Mucosa of rectum (tissue), 2 donors: Measurements from ENCODE around the gene RPL36A.
A peak's percentile ranks its signal among the peaks of the same experiment; 100 is the strongest.

ENCODE experiments used
- H3K27ac ChIP-seq, 2 donors: one replicate each; pipeline ENCODE4 v1.7.0; 2013; ENCODE audit warnings: inconsistent platforms in 2 of 2, low read depth in 2 of 2, low read length in 2 of 2
- H3K27me3 ChIP-seq, 2 donors: one replicate each; pipeline ENCODE4 v1.7.0; 2013; ENCODE audit warnings: low read length in 2 of 2; ENCODE audit not compliant: control insufficient read depth in 2 of 2, insufficient read depth in 2 of 2
- H3K36me3 ChIP-seq, 2 donors: one replicate each; pipeline ENCODE4 v1.7.0; 2013; ENCODE audit warnings: low read length in 2 of 2; ENCODE audit not compliant: control insufficient read depth in 2 of 2, insufficient read depth in 2 of 2
- H3K4me1 ChIP-seq, 2 donors: one replicate each; pipeline ENCODE4 v1.7.0; 2013; ENCODE audit warnings: low read length in 2 of 2, mild to moderate bottlenecking in 1 of 2; ENCODE audit not compliant: control insufficient read depth in 2 of 2, insufficient read depth in 2 of 2
- H3K4me3 ChIP-seq, 2 donors: one replicate each; pipeline ENCODE4 v1.7.0; 2013; ENCODE audit warnings: low read length in 2 of 2
- H3K9ac ChIP-seq, 2 donors: one replicate each; pipeline ENCODE4 v1.7.0; 2013; ENCODE audit warnings: low read length in 2 of 2, low read depth in 1 of 2, mild to moderate bottlenecking in 1 of 2
- H3K9me3 ChIP-seq, 2 donors: one replicate each; pipeline ENCODE4 v1.7.0; 2013; ENCODE audit warnings: low read length in 2 of 2; ENCODE audit not compliant: control insufficient read depth in 2 of 2
- donor health status: healthy.
- donor health status: Normal muscosa, but diverticular disease.

The RPL36A gene

GRCh38 chrX:101391831-101392230, 1.0 kb downstream of the RPL36A start:
- Histone ChIP-seq H3K27ac (no peak overlapping the region), H3K36me3 (peaks cover 3 to 4% of the 10 kb centered on the region in 2 donors), H3K4me1 (no peaks in the 10 kb centered on the region), H3K9me3 (no peaks in the 10 kb centered on the region), H3K27me3 (no peaks in the 10 kb centered on the region), H3K9ac (peak overlapping the region; percentile 54 to 77), H3K4me3 (peak overlapping the region; percentile 73 to 78)

- Histone ChIP-seq H3K4me3 (no peak overlapping the region), H3K4me1 (no peaks in the 10 kb centered on the region), H3K27ac (no peak overlapping the region), H3K36me3 (peaks cover 3 to 4% of the 10 kb centered on the region in 2 donors), H3K27me3 (no peaks in the 10 kb centered on the region), H3K9me3 (no peaks in the 10 kb centered on the region), H3K9ac (no peak overlapping the region)
These were observed 2.9 kb downstream of the RPL36A start for GRCh38 chrX:101393530-101394305.

- Histone ChIP-seq H3K9ac (no peak overlapping the region), H3K4me3 (no peak overlapping the region), H3K9me3 (no peaks in the 10 kb centered on the region), H3K36me3 (peaks cover 3 to 4% of the 10 kb centered on the region in 2 donors), H3K4me1 (no peaks in the 10 kb centered on the region), H3K27ac (no peak overlapping the region), H3K27me3 (no peaks in the 10 kb centered on the region)
These were observed 3.6 kb downstream of the RPL36A start for GRCh38 chrX:101394372-101394771.

GRCh38 chrX:101395789-101396188, 5.0 kb downstream of the RPL36A start:
- no peaks in the 10 kb centered on the region for H3K27me3 ChIP-seq
- peaks cover 3 to 4% of the 10 kb centered on the region in 2 donors for H3K36me3 ChIP-seq
- H3K9ac ChIP-seq: no peak overlapping the region
- no peak overlapping the region for H3K27ac ChIP-seq
- no peaks in the 10 kb centered on the region for H3K9me3 ChIP-seq
- no peaks in the 10 kb centered on the region for H3K4me1 ChIP-seq
- no peak overlapping the region for H3K4me3 ChIP-seq

GRCh38 chrX:101397779-101398178, 7.0 kb downstream of the RPL36A start:
- Histone ChIP-seq H3K9me3 (no peaks in the 10 kb centered on the region), H3K27me3 (no peaks in the 10 kb centered on the region), H3K4me1 (no peaks in the 10 kb centered on the region), H3K27ac (no peak overlapping the region), H3K9ac (no peak overlapping the region), H3K4me3 (no peak overlapping the region), H3K36me3 (peaks cover 4 to 8% of the 10 kb centered on the region in 2 donors)

GRCh38 chrX:101398694-101399093, 7.9 kb downstream of the RPL36A start:
- no peak overlapping the region for H3K27ac ChIP-seq
- H3K4me3 ChIP-seq: no peak overlapping the region
- H3K9ac ChIP-seq: no peak overlapping the region
- H3K27me3 ChIP-seq: no peaks in the 10 kb centered on the region
- no peaks in the 10 kb centered on the region for H3K9me3 ChIP-seq
- no peaks in the 10 kb centered on the region for H3K4me1 ChIP-seq
- H3K36me3 ChIP-seq: peaks cover 4 to 8% of the 10 kb centered on the region in 2 donors

GRCh38 chrX:101399825-101400224, 9.0 kb downstream of the RPL36A start:
- no peaks in the 10 kb centered on the region for H3K9me3 ChIP-seq
- H3K9ac ChIP-seq: no peak overlapping the region
- H3K4me1 ChIP-seq: no peaks in the 10 kb centered on the region
- H3K27ac ChIP-seq: no peak overlapping the region
- no peak overlapping the region for H3K4me3 ChIP-seq
- H3K36me3 ChIP-seq: peaks cover 4 to 8% of the 10 kb centered on the region in 2 donors
- no peaks in the 10 kb centered on the region for H3K27me3 ChIP-seq

- Histone ChIP-seq H3K9me3 (no peaks in the 10 kb centered on the region), H3K9ac (peak overlapping the region; percentile 73 to 82), H3K36me3 (peaks cover 4 to 5% of the 10 kb centered on the region in 2 donors), H3K27me3 (no peaks in the 10 kb centered on the region), H3K4me1 (peaks cover 4 to 10% of the 10 kb centered on the region in 2 donors), H3K4me3 (peak overlapping the region; percentile 87 to 90), H3K27ac (peak overlapping the region; percentile 80 to 85)
These were observed 16.4 kb downstream of the RPL36A start for GRCh38 chrX:101407167-101407747.

GRCh38 chrX:101407748-101408531, 17.1 kb downstream of the RPL36A start, which contains the start of the genes GLA and HNRNPH2:
GLA (minus strand) TSS chrX:101407925; CDS start chrX:101407903, 22 bp downstream.
HNRNPH2 (plus strand) TSS chrX:101408222; CDS start chrX:101411989, 3,767 bp downstream.
- peak within 1 kb of the TSS; percentile 88 to 91 for H3K27ac ChIP-seq
- H3K9ac ChIP-seq: peak within 1 kb of the TSS; percentile 73 to 84
- peaks cover 0 to 3% of the 10 kb centered on the region in 2 donors for H3K27me3 ChIP-seq
- peak within 1 kb of the TSS; percentile 87 to 90 for H3K4me3 ChIP-seq
- H3K9me3 ChIP-seq: no peaks in the 10 kb centered on the region
- peaks cover 5 to 10% of the 10 kb centered on the region in 2 donors for H3K36me3 ChIP-seq
- H3K4me1 ChIP-seq: peaks cover 4 to 10% of the 10 kb centered on the region in 2 donors

GRCh38 chrX:101408532-101408841, 17.7 kb downstream of the RPL36A start:
- H3K9me3 ChIP-seq: no peaks in the 10 kb centered on the region

More at GRCh38 chrX:101408532-101408841, 17.7 kb downstream of the RPL36A start:
- peaks cover 0 to 3% of the 10 kb centered on the region in 2 donors for H3K27me3 ChIP-seq
- peaks cover 4 to 10% of the 10 kb centered on the region in 2 donors for H3K4me1 ChIP-seq
- peak overlapping the region; percentile 86 to 88 for H3K4me3 ChIP-seq
- peak overlapping the region; percentile 88 to 91 for H3K27ac ChIP-seq
- H3K9ac ChIP-seq: peak overlapping the region; percentile 72 to 84
- H3K36me3 ChIP-seq: peaks cover 5 to 10% of the 10 kb centered on the region in 2 donors
